ENCODE results near the gene RPL26. TPM values are rescaled to one million over a fixed set of nuclear protein-coding genes. Genes with fewer than 3 reads are reported as not detected.

The RPL26 gene
- total and polyA plus RNA-seq, 3 experiments from 2014 or later = 1,507 to 2,522 (median 2,453) TPM

GRCh38 chr17:8372422-8372821 is 10.6 kb downstream of the RPL26 start:
- H3K4me3 ChIP-seq (ENCODE audit: low read length) = no peak overlapping the region
- POLR2A ChIA-PET = no interaction called here
- no peaks in the 10 kb centered on the region for H3K9me3 ChIP-seq (ENCODE audit: low read length)
- H3K27me3 ChIP-seq (ENCODE audit: insufficient read depth, low read length, poor library complexity, severe bottlenecking) = no peaks in the 10 kb centered on the region
- CTCF ChIA-PET = no interaction called here
- Mint-ChIP-seq H3K4me3 (peak overlapping the region in 1 of 7 donors; percentile 54), H3K27ac (no peak overlapping the region), H3K9me3 (no peaks in the 10 kb centered on the region), H3K27me3 (no peaks in the 10 kb centered on the region), H3K4me1 (peaks cover 18 to 30% (median 24%) of the 10 kb centered on the region in 3 donors), H3K36me3 (peaks cover 0 to 51% (median 15%) of the 10 kb centered on the region in 3 donors)
- no peak overlapping the region for H3K27ac ChIP-seq (ENCODE audit: low read depth, low read length)
- DNase-seq = no peak
- H3K36me3 ChIP-seq (ENCODE audit: insufficient read depth, low read length) = peaks cover 2% of the 10 kb centered on the region
- H3K4me1 ChIP-seq (ENCODE audit: insufficient read depth, low read length) = peaks cover 15% of the 10 kb centered on the region

- H3K27me3 ChIP-seq (ENCODE audit: insufficient read depth, low read length, poor library complexity, severe bottlenecking) = no peaks in the 10 kb centered on the region
- H3K4me1 ChIP-seq (ENCODE audit: insufficient read depth, low read length) = peaks cover 13% of the 10 kb centered on the region
- peaks cover 13 to 23% (median 17%) of the 10 kb centered on the region in 3 donors for H3K4me1 Mint-ChIP-seq
- H3K27ac Mint-ChIP-seq = peak overlapping the region in 1 of 8 donors; percentile 43
- H3K27ac ChIP-seq (ENCODE audit: low read depth, low read length) = no peak overlapping the region
- H3K36me3 Mint-ChIP-seq = peaks cover 0 to 44% (median 14%) of the 10 kb centered on the region in 3 donors
- peak overlapping the region in 1 of 7 donors; percentile 11 for H3K4me3 Mint-ChIP-seq
- no peaks in the 10 kb centered on the region for H3K9me3 ChIP-seq (ENCODE audit: low read length)
- DNase-seq = no peak
- no peak overlapping the region for H3K4me3 ChIP-seq (ENCODE audit: low read length)
- ChIA-PET CTCF (interaction anchor here (1.9 kb wide), 1 partner anchor 12 kb away, joined by 6 read pairs; the partner anchor contains the start of gene RPL26), POLR2A (no interaction called here)
- H3K36me3 ChIP-seq (ENCODE audit: insufficient read depth, low read length) = no peaks in the 10 kb centered on the region
- no peaks in the 10 kb centered on the region for H3K27me3 Mint-ChIP-seq
- H3K9me3 Mint-ChIP-seq = no peaks in the 10 kb centered on the region
Observed at GRCh38 chr17:8371786-8372185, 11.2 kb downstream of the RPL26 start.

- no peak for DNase-seq
- no peaks in the 10 kb centered on the region for H3K4me1 ChIP-seq (ENCODE audit: insufficient read depth, low read length)
- no peak overlapping the region for H3K27ac ChIP-seq (ENCODE audit: low read depth, low read length)
- Mint-ChIP-seq H3K27me3 (no peaks in the 10 kb centered on the region), H3K9me3 (no peaks in the 10 kb centered on the region), H3K4me3 (no peak overlapping the region), H3K36me3 (peaks cover 0 to 36% (median 17%) of the 10 kb centered on the region in 3 donors), H3K27ac (peak overlapping the region in 1 of 8 donors; percentile 24), H3K4me1 (peaks cover 0 to 6% (median 2%) of the 10 kb centered on the region in 3 donors)
- no peaks in the 10 kb centered on the region for H3K9me3 ChIP-seq (ENCODE audit: low read length)
- H3K27me3 ChIP-seq (ENCODE audit: insufficient read depth, low read length, poor library complexity, severe bottlenecking) = no peaks in the 10 kb centered on the region
- ChIA-PET CTCF (interaction anchor here (1.9 kb wide), 1 partner anchor 13 kb away, joined by 6 read pairs; the partner anchor contains the start of gene RPL26), POLR2A (no interaction called here)
- no peak overlapping the region for H3K4me3 ChIP-seq (ENCODE audit: low read length)
- no peaks in the 10 kb centered on the region for H3K36me3 ChIP-seq (ENCODE audit: insufficient read depth, low read length)
Observed at GRCh38 chr17:8369944-8370343, 13.0 kb downstream of the RPL26 start.

- no peaks in the 10 kb centered on the region for H3K9me3 ChIP-seq (ENCODE audit: low read length)
- Mint-ChIP-seq H3K9me3 (no peaks in the 10 kb centered on the region), H3K4me3 (no peak overlapping the region), H3K27me3 (no peaks in the 10 kb centered on the region), H3K36me3 (peaks cover 0 to 37% (median 17%) of the 10 kb centered on the region in 3 donors), H3K27ac (peak overlapping the region in 3 of 8 donors; percentile 21 to 61 (median 29)), H3K4me1 (peaks cover 0 to 3% (median 0%) of the 10 kb centered on the region in 3 donors)
- DNase-seq = no peak
- no peak overlapping the region for H3K4me3 ChIP-seq (ENCODE audit: low read length)
- POLR2A ChIA-PET = no interaction called here
- CTCF ChIA-PET = no interaction called here
- no peaks in the 10 kb centered on the region for H3K4me1 ChIP-seq (ENCODE audit: insufficient read depth, low read length)
- H3K27ac ChIP-seq (ENCODE audit: low read depth, low read length) = no peak overlapping the region
- H3K36me3 ChIP-seq (ENCODE audit: insufficient read depth, low read length) = no peaks in the 10 kb centered on the region
- no peaks in the 10 kb centered on the region for H3K27me3 ChIP-seq (ENCODE audit: insufficient read depth, low read length, poor library complexity, severe bottlenecking)
Observed at GRCh38 chr17:8368193-8368592, 14.8 kb downstream of the RPL26 start.

- Mint-ChIP-seq H3K36me3 (peaks cover 0 to 30% (median 13%) of the 10 kb centered on the region in 3 donors), H3K4me1 (peaks cover 0 to under 1% (median 0%) of the 10 kb centered on the region in 3 donors), H3K27ac (no peak overlapping the region), H3K4me3 (no peak overlapping the region), H3K27me3 (no peaks in the 10 kb centered on the region), H3K9me3 (no peaks in the 10 kb centered on the region)
- no peaks in the 10 kb centered on the region for H3K4me1 ChIP-seq (ENCODE audit: insufficient read depth, low read length)
- ChIA-PET CTCF (no interaction called here), POLR2A (no interaction called here)
- no peaks in the 10 kb centered on the region for H3K36me3 ChIP-seq (ENCODE audit: insufficient read depth, low read length)
- no peak for DNase-seq
- no peaks in the 10 kb centered on the region for H3K9me3 ChIP-seq (ENCODE audit: low read length)
- H3K27me3 ChIP-seq (ENCODE audit: insufficient read depth, low read length, poor library complexity, severe bottlenecking) = no peaks in the 10 kb centered on the region
- no peak overlapping the region for H3K27ac ChIP-seq (ENCODE audit: low read depth, low read length)
- H3K4me3 ChIP-seq (ENCODE audit: low read length) = no peak overlapping the region
Observed at GRCh38 chr17:8366231-8366630, 16.8 kb downstream of the RPL26 start.

- DNase-seq = no peak
- H3K27me3 ChIP-seq (ENCODE audit: insufficient read depth, low read length, poor library complexity, severe bottlenecking) = no peaks in the 10 kb centered on the region
- no peaks in the 10 kb centered on the region for H3K9me3 ChIP-seq (ENCODE audit: low read length)
- peak overlapping the region in 1 of 8 donors; percentile 84 for H3K27ac Mint-ChIP-seq
- H3K9me3 Mint-ChIP-seq = no peaks in the 10 kb centered on the region
- no peaks in the 10 kb centered on the region for H3K27me3 Mint-ChIP-seq
- H3K4me3 Mint-ChIP-seq = no peak overlapping the region
- H3K4me1 ChIP-seq (ENCODE audit: insufficient read depth, low read length) = no peaks in the 10 kb centered on the region
- POLR2A ChIA-PET = no interaction called here
- H3K36me3 Mint-ChIP-seq = peaks cover 0 to 26% (median 13%) of the 10 kb centered on the region in 3 donors
- H3K4me3 ChIP-seq (ENCODE audit: low read length) = no peak overlapping the region
- H3K4me1 Mint-ChIP-seq = peaks cover 0 to 6% (median 2%) of the 10 kb centered on the region in 3 donors
- CTCF ChIA-PET = no interaction called here
- no peak overlapping the region for H3K27ac ChIP-seq (ENCODE audit: low read depth, low read length)
- H3K36me3 ChIP-seq (ENCODE audit: insufficient read depth, low read length) = no peaks in the 10 kb centered on the region
Observed at GRCh38 chr17:8365143-8365542, 17.9 kb downstream of the RPL26 start.

- CTCF ChIA-PET = no interaction called here
- H3K36me3 Mint-ChIP-seq = peaks cover 0 to 7% (median 3%) of the 10 kb centered on the region in 3 donors
- Histone ChIP-seq H3K36me3 (ENCODE audit: insufficient read depth, low read length) (no peaks in the 10 kb centered on the region), H3K4me1 (ENCODE audit: insufficient read depth, low read length) (no peaks in the 10 kb centered on the region), H3K27ac (ENCODE audit: low read depth, low read length) (no peak overlapping the region), H3K4me3 (ENCODE audit: low read length) (no peak overlapping the region), H3K27me3 (ENCODE audit: insufficient read depth, low read length, poor library complexity, severe bottlenecking) (no peaks in the 10 kb centered on the region), H3K9me3 (ENCODE audit: low read length) (no peaks in the 10 kb centered on the region)
- H3K4me3 Mint-ChIP-seq = no peak overlapping the region
- no peak for DNase-seq
- no peaks in the 10 kb centered on the region for H3K9me3 Mint-ChIP-seq
- no peaks in the 10 kb centered on the region for H3K27me3 Mint-ChIP-seq
- POLR2A ChIA-PET = no interaction called here
- H3K27ac Mint-ChIP-seq = no peak overlapping the region
- peaks cover 0 to 7% (median 6%) of the 10 kb centered on the region in 3 donors for H3K4me1 Mint-ChIP-seq
Observed at GRCh38 chr17:8362651-8363332, 20.2 kb downstream of the RPL26 start.

GRCh38 chr17:8360751-8361150 is 22.2 kb downstream of the RPL26 start:
- POLR2A ChIA-PET = no interaction called here

More at GRCh38 chr17:8360751-8361150, 22.2 kb downstream of the RPL26 start:
- CTCF ChIA-PET = no interaction called here
- no peak overlapping the region for H3K27ac ChIP-seq (ENCODE audit: low read depth, low read length)
- Mint-ChIP-seq H3K27ac (no peak overlapping the region), H3K36me3 (peaks cover 0 to 3% (median 3%) of the 10 kb centered on the region in 3 donors), H3K4me3 (no peak overlapping the region), H3K4me1 (peaks cover 0 to 7% (median 6%) of the 10 kb centered on the region in 3 donors), H3K27me3 (no peaks in the 10 kb centered on the region), H3K9me3 (no peaks in the 10 kb centered on the region)
- H3K4me3 ChIP-seq (ENCODE audit: low read length) = no peak overlapping the region
- no peaks in the 10 kb centered on the region for H3K27me3 ChIP-seq (ENCODE audit: insufficient read depth, low read length, poor library complexity, severe bottlenecking)
- H3K36me3 ChIP-seq (ENCODE audit: insufficient read depth, low read length) = no peaks in the 10 kb centered on the region
- H3K9me3 ChIP-seq (ENCODE audit: low read length) = no peaks in the 10 kb centered on the region
- DNase-seq = no peak
- no peaks in the 10 kb centered on the region for H3K4me1 ChIP-seq (ENCODE audit: insufficient read depth, low read length)
